ENCODE results near the gene CDK5R2.

DNA sequence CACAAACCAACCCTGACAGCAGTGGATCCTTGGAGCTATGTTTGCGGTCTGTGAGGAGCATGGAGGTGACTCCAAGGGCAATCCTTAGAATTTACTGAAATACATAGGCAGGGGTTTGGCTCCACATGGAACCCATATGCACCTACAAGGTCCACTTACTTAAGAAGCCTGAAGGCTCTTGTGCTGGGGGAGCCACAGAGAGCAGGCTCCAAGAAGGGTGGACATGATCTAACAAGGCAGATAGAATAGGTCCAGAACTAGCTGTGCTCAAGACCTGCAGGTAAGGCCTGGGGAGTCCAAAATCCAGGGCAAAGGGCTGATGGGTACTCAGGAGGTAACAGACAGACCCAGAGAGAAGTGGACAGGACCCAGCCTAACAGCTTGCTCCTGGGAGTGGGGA is 1.2 kb upstream of the CDK5R2 start:
- TF ChIP-seq, protein P1, sequence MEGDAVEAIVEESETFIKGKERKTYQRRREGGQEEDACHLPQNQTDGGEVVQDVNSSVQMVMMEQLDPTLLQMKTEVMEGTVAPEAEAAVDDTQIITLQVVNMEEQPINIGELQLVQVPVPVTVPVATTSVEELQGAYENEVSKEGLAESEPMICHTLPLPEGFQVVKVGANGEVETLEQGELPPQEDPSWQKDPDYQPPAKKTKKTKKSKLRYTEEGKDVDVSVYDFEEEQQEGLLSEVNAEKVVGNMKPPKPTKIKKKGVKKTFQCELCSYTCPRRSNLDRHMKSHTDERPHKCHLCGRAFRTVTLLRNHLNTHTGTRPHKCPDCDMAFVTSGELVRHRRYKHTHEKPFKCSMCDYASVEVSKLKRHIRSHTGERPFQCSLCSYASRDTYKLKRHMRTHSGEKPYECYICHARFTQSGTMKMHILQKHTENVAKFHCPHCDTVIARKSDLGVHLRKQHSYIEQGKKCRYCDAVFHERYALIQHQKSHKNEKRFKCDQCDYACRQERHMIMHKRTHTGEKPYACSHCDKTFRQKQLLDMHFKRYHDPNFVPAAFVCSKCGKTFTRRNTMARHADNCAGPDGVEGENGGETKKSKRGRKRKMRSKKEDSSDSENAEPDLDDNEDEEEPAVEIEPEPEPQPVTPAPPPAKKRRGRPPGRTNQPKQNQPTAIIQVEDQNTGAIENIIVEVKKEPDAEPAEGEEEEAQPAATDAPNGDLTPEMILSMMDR (IDR thresholded peaks at IDR 0.05 in 8 of 11, conservative IDR thresholded peaks at IDR 0.05 in 3 of 11): no peak
- TF ChIP-seq POLR2A (IDR thresholded peaks at IDR 0.05): no peak

All from spleen (tissue), 7 donors.